HepG2 (cell line): Measurements from ENCODE around the gene GPBAR1. TPM values are rescaled to one million over a fixed set of nuclear protein-coding genes. Genes with fewer than 3 reads are reported as not detected.
A peak's percentile ranks its signal among the peaks of the same experiment; 100 is the strongest.

ENCODE experiments used
- CEBPB ChIP-seq: IDR thresholded peaks from 2 replicates; pipeline ENCODE4 v1.6.1; 2011; ENCODE audit warnings: low read depth, low read length, improper control_type of control experiment, borderline replicate concordance
- GTF2F1 ChIP-seq: fragments of 150-350 bp; IDR thresholded peaks from 2 replicates; pipeline ENCODE4 v1.6.1; 2014; ENCODE audit warnings: low read length
- KAT8 ChIP-seq: IDR thresholded peaks from 2 replicates; pipeline ENCODE4 v1.6.1; 2016; ENCODE audit warnings: missing genetic modification reagents, missing compliant biosample characterization
- SALL1 ChIP-seq: sonication (generic); formaldehyde crosslinking; IDR thresholded peaks from 2 replicates; pipeline ENCODE4 v1.8.0; 2022; ENCODE audit warnings: mild to moderate bottlenecking, missing genetic modification reagents
- TCF12 ChIP-seq, 2 experiments: fragments of 450-650 bp in 1 of 2; sonication (generic) in 1 of 2; formaldehyde crosslinking in 1 of 2; IDR thresholded peaks; 2 replicates each; pipeline versions ENCODE4 v1.6.1 to v1.8.0; 2017 to 2022; ENCODE audit warnings: antibody characterized with exemption in 1 of 2, mild to moderate bottlenecking in 1 of 2, missing genetic modification reagents in 1 of 2, moderate library complexity in 1 of 2
- THYN1 ChIP-seq: sonication (generic); formaldehyde crosslinking; IDR thresholded peaks from 2 replicates; pipeline ENCODE4 v1.8.1; 2023; ENCODE audit warnings: low read depth, mild to moderate bottlenecking, moderate library complexity, missing genetic modification reagents, borderline replicate concordance
- TMF1 ChIP-seq: sonication (generic); formaldehyde crosslinking; IDR thresholded peaks from 2 replicates; pipeline ENCODE4 v1.8.1; 2022; ENCODE audit warnings: low read depth, missing genetic modification reagents
- ZC3H4 ChIP-seq: sonication (generic); formaldehyde crosslinking; IDR thresholded peaks from 2 replicates; pipeline ENCODE4 v1.4.0; 2020; ENCODE audit warnings: missing genetic modification reagents, borderline replicate concordance
- ZNF205 ChIP-seq: IDR thresholded peaks from 2 replicates; pipeline ENCODE4 v1.6.1; 2018; ENCODE audit warnings: missing biosample characterization, missing genetic modification reagents
- ZNF296 ChIP-seq: sonication (generic); formaldehyde crosslinking; conservative IDR thresholded peaks from 2 replicates; pipeline ENCODE4 v1.5.0; 2020; ENCODE audit warnings: mild to moderate bottlenecking, missing genetic modification reagents
- ZNF34 ChIP-seq: sonication (generic); formaldehyde crosslinking; IDR thresholded peaks from 2 replicates; pipeline ENCODE4 v1.4.0; 2020; ENCODE audit warnings: mild to moderate bottlenecking, missing genetic modification reagents, borderline replicate concordance
- ZNF446 ChIP-seq: sonication (generic); formaldehyde crosslinking; IDR thresholded peaks from 2 replicates; pipeline ENCODE4 v1.5.0; 2020; ENCODE audit warnings: mild to moderate bottlenecking, missing genetic modification reagents
- ZNF816 ChIP-seq: sonication (generic); formaldehyde crosslinking; IDR thresholded peaks from 2 replicates; pipeline ENCODE4 v1.8.0; 2022; ENCODE audit warnings: missing genetic modification reagents, mild to moderate bottlenecking, borderline replicate concordance
- ZSCAN25 ChIP-seq: sonication (generic); formaldehyde crosslinking; IDR thresholded peaks from 2 replicates; pipeline ENCODE4 v1.8.0; 2022; ENCODE audit warnings: mild to moderate bottlenecking, missing genetic modification reagents
- polyA plus RNA-seq, 8 experiments: library from polyadenylated mRNA; depleted of rRNA in 3 of 8; stranded (reverse) in 7 of 8; unstranded in 1 of 8; fragments of >200 nt; fragmentation: Illumina TruSeq in 4 of 8; extraction: Trizol in 4 of 8; gene quantifications; 2 replicates each; pipeline versions ENCODE4 v1.2.1 to v1.2.3, GENCODE V29; 2011 to 2016; ENCODE audit warnings: low read depth in 4 of 8, missing spikeins in 1 of 8, mixed read lengths in 1 of 8; ENCODE audit not compliant: insufficient read depth in 1 of 8
- total RNA-seq, 5 experiments: library from RNA; depleted of rRNA; stranded (reverse); fragments of >200 nt; fragmentation: Illumina TruSeq; extraction: Trizol; gene quantifications; 2 replicates each; pipeline ENCODE4 v1.2.3, GENCODE V29; 2016; ENCODE audit warnings: low read depth in 1 of 5
- TF ChIP-seq, protein P1 (sequence below): sonication (generic); formaldehyde crosslinking; IDR thresholded peaks from 2 replicates; pipeline ENCODE4 v1.8.0; 2022; ENCODE audit warnings: mild to moderate bottlenecking, missing genetic modification reagents; ENCODE audit not compliant: insufficient replicate concordance

The GPBAR1 gene
- total and polyA plus RNA-seq, 2 of the 13 experiments (the other 11 are each of a cell fraction or from before 2014, with no cell fraction given) = 0.05 to 0.09 TPM

DNA sequence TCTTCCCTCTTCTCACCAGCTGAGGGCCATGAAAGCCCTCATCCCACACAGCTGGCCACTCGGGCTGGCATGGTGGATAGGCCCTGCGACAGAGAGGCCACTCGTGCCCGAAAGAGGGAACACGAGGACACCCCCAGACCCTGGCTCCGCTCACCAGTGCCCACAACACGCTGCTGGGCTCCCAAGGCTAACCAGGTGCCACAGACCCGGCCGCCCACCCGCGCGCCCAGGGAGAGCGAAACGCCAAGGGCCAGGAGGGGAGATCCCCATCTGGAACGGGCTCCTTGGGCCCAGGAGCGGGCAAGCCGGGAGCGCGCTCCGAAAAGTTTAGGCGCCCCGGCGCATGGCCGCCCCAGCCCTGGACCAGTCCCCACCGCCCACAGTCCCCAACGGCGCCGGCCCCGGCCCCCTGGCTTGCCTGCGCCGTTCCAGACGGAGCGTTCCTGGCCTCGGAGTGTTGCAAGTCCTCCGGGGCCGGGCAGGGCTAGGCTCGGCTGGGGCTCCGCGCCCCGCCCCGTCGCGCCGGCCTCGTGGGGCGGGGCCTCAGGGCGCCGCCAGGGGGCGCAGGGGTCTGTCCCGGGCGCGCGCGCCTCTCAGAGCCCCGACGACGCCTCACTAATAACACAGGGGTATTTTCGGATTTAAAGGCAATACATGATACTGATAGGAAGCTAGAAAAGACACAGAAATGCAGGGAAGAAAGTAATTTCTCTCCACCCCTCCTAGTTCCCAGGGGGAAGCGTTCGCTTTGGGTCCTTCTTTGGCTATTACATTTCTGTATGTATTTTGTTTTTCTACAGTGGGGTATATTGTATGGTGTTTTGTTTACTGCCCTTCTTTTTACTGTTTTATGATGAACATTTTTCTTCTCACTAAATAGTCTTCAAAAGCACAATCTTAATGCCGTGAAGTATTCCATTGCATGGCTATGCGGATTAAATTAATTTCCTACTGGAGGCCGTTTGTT lies 31.5 kb downstream of the GPBAR1 start, which contains the start of gene TMBIM1 (continued):
- TF ChIP-seq SALL1 (CRISPR knock-in tag) = peak; percentile 90
- TF ChIP-seq CEBPB = peak; percentile 91; the same call in 1 of the 2 replicates
- peak; percentile 36; the same call in 1 of the 2 replicates for TF ChIP-seq ZNF446
- TF ChIP-seq ZNF816 (CRISPR knock-in tag) = peak; percentile 77; the same call in 1 of the 2 replicates
- peak; percentile 61; the same call in 1 of the 2 replicates for TF ChIP-seq KAT8 (CRISPR knock-in tag)
- peak; percentile 71; the same call in 1 of the 2 replicates for TF ChIP-seq ZNF205 (CRISPR knock-in tag)
- TF ChIP-seq, protein P1, sequence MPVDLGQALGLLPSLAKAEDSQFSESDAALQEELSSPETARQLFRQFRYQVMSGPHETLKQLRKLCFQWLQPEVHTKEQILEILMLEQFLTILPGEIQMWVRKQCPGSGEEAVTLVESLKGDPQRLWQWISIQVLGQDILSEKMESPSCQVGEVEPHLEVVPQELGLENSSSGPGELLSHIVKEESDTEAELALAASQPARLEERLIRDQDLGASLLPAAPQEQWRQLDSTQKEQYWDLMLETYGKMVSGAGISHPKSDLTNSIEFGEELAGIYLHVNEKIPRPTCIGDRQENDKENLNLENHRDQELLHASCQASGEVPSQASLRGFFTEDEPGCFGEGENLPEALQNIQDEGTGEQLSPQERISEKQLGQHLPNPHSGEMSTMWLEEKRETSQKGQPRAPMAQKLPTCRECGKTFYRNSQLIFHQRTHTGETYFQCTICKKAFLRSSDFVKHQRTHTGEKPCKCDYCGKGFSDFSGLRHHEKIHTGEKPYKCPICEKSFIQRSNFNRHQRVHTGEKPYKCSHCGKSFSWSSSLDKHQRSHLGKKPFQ (CRISPR knock-in tag) = no peak
- TF ChIP-seq TMF1 = no peak
- TF ChIP-seq TCF12 (IDR thresholded peaks at IDR 0.05) = no peak
- TF ChIP-seq TCF12 (CRISPR knock-in tag; IDR thresholded peaks at IDR 0.05) = peak; percentile 94
- TF ChIP-seq GTF2F1 = no peak
- no peak for TF ChIP-seq THYN1
- TF ChIP-seq ZNF34 (CRISPR knock-in tag) = no peak
- TF ChIP-seq ZSCAN25 (CRISPR knock-in tag) = peak; percentile 56; the same call in 1 of the 2 replicates
- peak; percentile 84; the same call in 1 of the 2 replicates for TF ChIP-seq ZNF296
- 0 out of 2 replicates have a peak, but pooled peaks have one; percentile 29 for TF ChIP-seq ZC3H4 (CRISPR knock-in tag)
